Activated T-cell treated with anti-CD3 and anti-CD28 coated beads, Interleukin-2, amount 50 U/mL, for 24 hours (primary cell): ENCODE measurements around the gene CRABP2.

Source experiments
- DNase-seq: peaks from one replicate; pipeline ENCODE4 v3.0.0-alpha.2; 2020
- H3K27ac Mint-ChIP-seq: 2 replicates; pipeline ENCODE4 v1.8.0; 2020; ENCODE audit warnings: mild to moderate bottlenecking, mixed read lengths
- H3K27me3 Mint-ChIP-seq: 2 replicates; pipeline ENCODE4 v1.8.0; 2020; ENCODE audit warnings: mixed read lengths
- H3K36me3 Mint-ChIP-seq: 2 replicates; pipeline ENCODE4 v1.8.0; 2020; ENCODE audit warnings: low read depth, mixed read lengths
- H3K4me1 Mint-ChIP-seq: 2 replicates; pipeline ENCODE4 v1.8.0; 2020; ENCODE audit warnings: low read depth, mixed read lengths
- H3K4me3 Mint-ChIP-seq: 2 replicates; pipeline ENCODE4 v1.8.0; 2020; ENCODE audit warnings: mild to moderate bottlenecking, moderate library complexity, mixed read lengths
- H3K9me3 Mint-ChIP-seq: 2 replicates; pipeline ENCODE4 v1.8.0; 2020; ENCODE audit warnings: mixed read lengths

Gene CRABP2

DNA sequence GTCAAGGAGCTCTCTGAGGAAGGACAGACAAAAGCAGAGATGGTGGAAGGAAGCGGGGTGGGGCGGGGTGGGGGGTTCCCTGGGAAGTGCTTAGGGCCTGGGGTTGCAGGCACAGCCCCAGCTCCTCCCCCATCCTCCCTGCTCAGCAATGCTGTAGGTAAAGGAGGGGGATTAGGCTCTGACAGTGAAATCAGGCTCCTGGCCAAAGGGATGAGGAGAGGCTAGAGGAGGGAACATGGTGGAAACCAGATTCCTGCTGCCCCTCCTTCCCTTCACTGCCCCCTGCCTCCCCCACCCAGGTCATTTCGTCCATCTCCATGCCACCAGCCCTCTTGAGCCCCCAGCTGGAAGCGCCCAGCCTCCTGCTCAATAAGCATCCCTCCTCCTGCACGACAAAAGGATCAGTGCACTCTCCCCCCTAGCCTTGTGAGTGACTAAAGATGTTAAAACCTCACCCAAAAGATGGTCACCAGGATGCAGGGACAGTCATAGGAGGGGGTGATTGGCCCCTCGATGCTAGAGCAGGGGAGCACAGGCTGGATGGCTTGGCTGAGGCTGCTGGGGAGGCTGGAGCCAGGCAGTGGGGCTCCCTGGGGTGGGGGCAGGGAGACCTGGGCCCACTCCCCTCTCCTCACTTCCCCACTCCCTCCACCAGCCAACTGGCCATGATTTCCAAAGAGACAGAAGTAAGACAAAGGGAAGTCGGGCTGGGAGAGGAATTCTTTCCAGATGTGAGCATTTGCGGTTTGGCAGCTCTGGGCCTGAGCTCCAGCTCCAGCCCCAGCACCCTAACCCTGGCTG is 2.2 kb upstream of the CRABP2 start:
- H3K27ac Mint-ChIP-seq: no peak overlapping the region
- H3K36me3 Mint-ChIP-seq: no peaks in the 10 kb centered on the region
- H3K4me1 Mint-ChIP-seq: peaks cover 32% of the 10 kb centered on the region
- peaks cover 31% of the 10 kb centered on the region for H3K27me3 Mint-ChIP-seq
- peak overlapping the region; percentile 8 for H3K4me3 Mint-ChIP-seq
- H3K9me3 Mint-ChIP-seq: no peaks in the 10 kb centered on the region
- DNase-seq: no peak

GRCh38 chr1:156706657-156707416 is 1.5 kb upstream of the CRABP2 start:
- Mint-ChIP-seq H3K4me3 (peak overlapping the region; percentile 70), H3K36me3 (no peaks in the 10 kb centered on the region), H3K27ac (peak overlapping the region; percentile 52), H3K9me3 (no peaks in the 10 kb centered on the region), H3K27me3 (peaks cover 36% of the 10 kb centered on the region), H3K4me1 (peaks cover 32% of the 10 kb centered on the region)
- no peak for DNase-seq

GRCh38 chr1:156705918-156706656 is 704 bp upstream of the CRABP2 start:
- Mint-ChIP-seq H3K36me3 (no peaks in the 10 kb centered on the region), H3K27me3 (peaks cover 38% of the 10 kb centered on the region), H3K9me3 (no peaks in the 10 kb centered on the region), H3K27ac (peak overlapping the region; percentile 61), H3K4me3 (peak overlapping the region; percentile 70), H3K4me1 (peaks cover 32% of the 10 kb centered on the region)
- DNase-seq: peak; percentile 82

- Mint-ChIP-seq H3K27ac (peak overlapping the region; percentile 44), H3K4me1 (peaks cover 34% of the 10 kb centered on the region)
- peak; percentile 64 for DNase-seq
Measured at GRCh38 chr1:156704930-156705320, 458 bp downstream of the CRABP2 start.

DNA sequence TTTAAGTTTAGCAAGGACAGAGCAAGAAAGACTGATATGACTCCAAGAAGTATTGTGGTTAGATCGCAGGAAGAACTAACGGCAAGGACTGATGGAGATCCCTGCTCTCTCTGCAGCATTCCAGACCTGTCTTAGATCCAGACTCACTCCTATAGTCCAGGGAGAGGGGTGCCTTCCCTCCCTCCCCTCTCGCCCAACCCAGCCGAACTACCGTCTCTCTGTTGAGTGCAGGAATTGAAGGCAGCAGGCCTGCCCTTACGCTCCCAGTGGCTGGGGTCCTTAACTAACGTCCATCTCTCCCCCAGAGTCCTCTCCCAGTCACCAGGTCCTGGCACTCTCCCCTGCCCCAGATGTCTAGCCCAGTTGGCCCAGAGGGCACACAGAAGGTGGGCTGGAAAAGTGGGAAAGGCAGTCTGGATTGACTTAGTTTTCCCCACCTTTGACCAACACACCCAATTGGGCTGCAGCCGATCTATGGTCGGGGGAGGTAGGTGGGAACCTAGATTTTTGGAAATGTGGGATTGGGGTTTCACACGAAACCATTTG is 1.1 kb downstream of the CRABP2 start:
- H3K27ac Mint-ChIP-seq: no peak overlapping the region

More at GRCh38 chr1:156704930-156705320, 458 bp downstream of the CRABP2 start:
- Mint-ChIP-seq H3K4me3 (peak overlapping the region; percentile 70), H3K9me3 (no peaks in the 10 kb centered on the region), H3K27me3 (peaks cover 43% of the 10 kb centered on the region), H3K36me3 (no peaks in the 10 kb centered on the region)

DNA sequence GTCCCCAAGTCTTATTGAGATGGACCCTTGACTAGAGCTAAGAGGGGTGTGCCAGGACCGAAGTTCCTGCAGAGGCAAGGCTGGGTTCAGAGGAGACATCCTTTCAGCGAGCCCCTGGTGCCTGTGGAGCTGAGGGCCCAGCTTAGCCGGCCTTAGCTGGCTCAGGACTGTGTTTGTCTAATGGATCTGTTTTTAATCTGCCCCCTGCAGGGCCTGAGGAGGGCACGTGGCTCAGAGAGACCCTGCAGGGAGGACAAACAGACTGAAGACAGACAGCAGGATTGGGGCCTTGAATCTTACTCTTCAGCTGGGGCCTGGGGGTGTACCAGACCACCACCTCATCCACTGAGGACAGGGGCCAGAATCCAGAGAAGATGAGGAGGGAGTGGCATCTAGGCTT is 1.6 kb downstream of the CRABP2 start:
- peaks cover 34% of the 10 kb centered on the region for H3K4me1 Mint-ChIP-seq
- no peak overlapping the region for H3K27ac Mint-ChIP-seq
- no peaks in the 10 kb centered on the region for H3K36me3 Mint-ChIP-seq
- H3K4me3 Mint-ChIP-seq: no peak overlapping the region
- DNase-seq: no peak
- no peaks in the 10 kb centered on the region for H3K9me3 Mint-ChIP-seq
- peaks cover 47% of the 10 kb centered on the region for H3K27me3 Mint-ChIP-seq

More for the DNA sequence above, 1.1 kb downstream of the CRABP2 start:
- peaks cover 47% of the 10 kb centered on the region for H3K27me3 Mint-ChIP-seq
- no peak for DNase-seq
- no peaks in the 10 kb centered on the region for H3K36me3 Mint-ChIP-seq
- no peaks in the 10 kb centered on the region for H3K9me3 Mint-ChIP-seq
- peaks cover 34% of the 10 kb centered on the region for H3K4me1 Mint-ChIP-seq
- no peak overlapping the region for H3K4me3 Mint-ChIP-seq

- DNase-seq: no peak
- Mint-ChIP-seq H3K4me3 (no peak overlapping the region), H3K9me3 (no peaks in the 10 kb centered on the region), H3K36me3 (no peaks in the 10 kb centered on the region), H3K27me3 (peaks cover 47% of the 10 kb centered on the region), H3K27ac (no peak overlapping the region), H3K4me1 (peaks cover 34% of the 10 kb centered on the region)
Measured at GRCh38 chr1:156703336-156703735, 2.0 kb downstream of the CRABP2 start.

DNA sequence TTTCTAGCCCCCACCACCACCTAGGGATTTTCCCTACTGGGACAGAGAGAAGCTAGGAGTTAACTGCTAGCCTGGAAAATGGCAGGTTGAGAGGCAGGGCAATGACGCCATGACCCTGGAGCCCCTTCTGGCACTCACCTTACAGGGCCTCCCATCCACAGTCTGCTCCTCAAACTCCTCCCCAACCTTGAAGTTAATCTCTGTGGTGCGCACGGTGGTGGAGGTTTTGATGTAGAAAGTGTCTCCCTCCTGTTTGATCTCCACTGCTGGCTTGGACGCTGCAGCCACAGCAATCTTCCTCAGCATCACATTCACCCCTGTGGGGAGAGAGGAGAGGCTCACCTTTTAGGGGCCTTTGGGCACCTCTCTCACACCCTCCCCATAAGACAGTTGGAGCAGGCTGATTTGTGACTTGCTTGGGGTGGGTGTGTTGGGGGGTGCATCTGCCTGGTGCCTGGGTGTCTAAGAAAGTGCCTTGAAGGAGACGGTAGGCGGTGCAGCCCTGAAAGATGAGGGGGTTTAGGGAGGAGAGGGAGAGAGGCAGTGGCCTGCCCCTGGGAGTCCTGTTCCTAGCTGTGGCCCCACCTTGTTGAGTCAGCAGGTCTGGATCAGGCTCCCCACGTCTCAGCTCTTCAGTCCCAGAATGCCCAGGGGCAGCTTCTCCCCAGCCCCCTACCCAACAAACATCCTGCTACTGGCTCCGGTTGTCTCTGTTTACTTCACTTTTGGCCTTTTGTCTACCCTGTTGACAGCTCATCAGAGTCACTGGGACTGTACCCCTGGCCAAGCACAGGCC is 4.4 kb downstream of the CRABP2 start:
- no peaks in the 10 kb centered on the region for H3K9me3 Mint-ChIP-seq
- DNase-seq: no peak
- H3K36me3 Mint-ChIP-seq: no peaks in the 10 kb centered on the region
- no peak overlapping the region for H3K27ac Mint-ChIP-seq
- H3K4me3 Mint-ChIP-seq: no peak overlapping the region
- peaks cover 57% of the 10 kb centered on the region for H3K27me3 Mint-ChIP-seq
- H3K4me1 Mint-ChIP-seq: peaks cover 22% of the 10 kb centered on the region

DNA sequence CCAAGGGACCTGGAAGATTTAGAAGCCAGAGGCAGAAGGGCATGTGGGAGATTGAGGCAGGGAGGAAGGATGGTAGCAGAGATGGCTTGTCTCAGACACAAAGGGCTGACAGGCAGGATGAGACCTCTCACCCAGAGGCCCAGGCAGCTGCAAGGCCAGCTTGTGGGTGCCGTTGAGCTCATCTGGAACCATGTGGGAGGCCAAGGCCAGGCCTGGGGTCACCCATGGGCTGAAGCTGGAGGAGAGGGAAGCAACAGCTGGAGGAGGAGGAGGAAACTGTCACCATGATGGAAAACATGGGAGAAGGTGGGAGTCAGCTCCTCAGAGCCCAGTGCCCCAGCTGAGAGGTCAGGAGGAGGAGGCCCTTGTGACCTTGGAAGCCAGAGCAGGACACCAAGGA is 6.4 kb downstream of the CRABP2 start:
- H3K4me3 Mint-ChIP-seq: no peak overlapping the region
- H3K27ac Mint-ChIP-seq: peak overlapping the region; percentile 38
- no peaks in the 10 kb centered on the region for H3K36me3 Mint-ChIP-seq
- H3K27me3 Mint-ChIP-seq: peaks cover 48% of the 10 kb centered on the region
- no peaks in the 10 kb centered on the region for H3K9me3 Mint-ChIP-seq
- no peak for DNase-seq
- peaks cover 4% of the 10 kb centered on the region for H3K4me1 Mint-ChIP-seq

DNA sequence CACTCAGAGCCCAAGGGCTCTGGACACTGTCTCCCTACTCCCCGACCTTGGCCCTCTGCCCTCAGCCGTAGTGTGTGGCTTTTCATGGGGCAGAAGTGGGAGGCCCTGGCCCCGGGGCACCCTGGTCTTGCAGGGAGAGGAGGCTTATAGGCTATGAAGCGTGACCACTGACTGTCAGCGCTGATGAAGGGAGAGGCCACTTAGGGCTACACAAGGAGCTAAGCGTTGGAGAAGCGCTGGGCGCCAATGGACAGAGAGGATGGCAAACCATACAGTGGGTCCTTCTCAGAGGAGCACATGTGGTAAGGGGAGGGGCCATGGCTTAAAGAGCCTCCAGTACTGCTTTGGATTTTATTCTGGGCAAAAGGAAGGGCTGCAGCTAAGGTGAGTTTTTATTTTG is 7.9 kb downstream of the CRABP2 start:
- DNase-seq: no peak
- peaks cover 49% of the 10 kb centered on the region for H3K27me3 Mint-ChIP-seq
- peaks cover 10% of the 10 kb centered on the region for H3K4me1 Mint-ChIP-seq
- H3K27ac Mint-ChIP-seq: no peak overlapping the region
- no peaks in the 10 kb centered on the region for H3K36me3 Mint-ChIP-seq
- no peaks in the 10 kb centered on the region for H3K9me3 Mint-ChIP-seq
- no peak overlapping the region for H3K4me3 Mint-ChIP-seq

DNA sequence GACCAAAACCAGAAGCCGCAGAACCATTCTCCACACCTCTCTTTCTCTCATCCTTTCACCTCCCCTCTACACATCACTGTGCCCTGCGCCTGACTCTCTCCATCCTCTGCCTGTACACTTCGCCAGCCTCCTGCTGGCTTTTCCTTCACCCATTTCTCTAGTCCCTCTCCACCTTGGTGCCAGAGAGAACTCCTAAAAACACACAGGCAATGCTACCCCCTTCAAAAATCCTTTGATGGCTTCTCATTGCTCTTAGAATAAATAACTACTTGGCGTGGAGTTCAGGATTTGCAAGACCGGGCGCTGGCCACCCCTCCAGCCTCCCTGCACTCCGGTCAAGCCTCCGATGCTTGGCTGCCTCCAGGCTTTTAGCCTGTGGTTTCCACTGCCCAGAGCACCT is 8.6 kb downstream of the CRABP2 start:
- H3K36me3 Mint-ChIP-seq: no peaks in the 10 kb centered on the region
- H3K4me3 Mint-ChIP-seq: no peak overlapping the region
- no peak overlapping the region for H3K27ac Mint-ChIP-seq
- no peaks in the 10 kb centered on the region for H3K9me3 Mint-ChIP-seq
- DNase-seq: no peak
- H3K4me1 Mint-ChIP-seq: peaks cover 17% of the 10 kb centered on the region
- peaks cover 52% of the 10 kb centered on the region for H3K27me3 Mint-ChIP-seq

GRCh38 chr1:156694690-156694962 is 10.8 kb downstream of the CRABP2 start:
- Mint-ChIP-seq H3K4me3 (no peak overlapping the region), H3K27ac (no peak overlapping the region), H3K27me3 (peaks cover 65% of the 10 kb centered on the region), H3K4me1 (peaks cover 18% of the 10 kb centered on the region), H3K36me3 (no peaks in the 10 kb centered on the region), H3K9me3 (no peaks in the 10 kb centered on the region)
- DNase-seq: no peak

- no peak overlapping the region for H3K27ac Mint-ChIP-seq
- no peaks in the 10 kb centered on the region for H3K9me3 Mint-ChIP-seq
- H3K27me3 Mint-ChIP-seq: peaks cover 67% of the 10 kb centered on the region
- H3K36me3 Mint-ChIP-seq: no peaks in the 10 kb centered on the region
- peaks cover 23% of the 10 kb centered on the region for H3K4me1 Mint-ChIP-seq
- H3K4me3 Mint-ChIP-seq: no peak overlapping the region
- no peak for DNase-seq
Measured at GRCh38 chr1:156693848-156694689, 11.3 kb downstream of the CRABP2 start.
